ENCODE data around the gene UBA52. TPM values are rescaled to one million over a fixed set of nuclear protein-coding genes. Genes with fewer than 3 reads are reported as not detected.

The UBA52 gene
- total and polyA plus RNA-seq, 2 experiments from 2014 or later = 627 to 1,301 TPM

DNA sequence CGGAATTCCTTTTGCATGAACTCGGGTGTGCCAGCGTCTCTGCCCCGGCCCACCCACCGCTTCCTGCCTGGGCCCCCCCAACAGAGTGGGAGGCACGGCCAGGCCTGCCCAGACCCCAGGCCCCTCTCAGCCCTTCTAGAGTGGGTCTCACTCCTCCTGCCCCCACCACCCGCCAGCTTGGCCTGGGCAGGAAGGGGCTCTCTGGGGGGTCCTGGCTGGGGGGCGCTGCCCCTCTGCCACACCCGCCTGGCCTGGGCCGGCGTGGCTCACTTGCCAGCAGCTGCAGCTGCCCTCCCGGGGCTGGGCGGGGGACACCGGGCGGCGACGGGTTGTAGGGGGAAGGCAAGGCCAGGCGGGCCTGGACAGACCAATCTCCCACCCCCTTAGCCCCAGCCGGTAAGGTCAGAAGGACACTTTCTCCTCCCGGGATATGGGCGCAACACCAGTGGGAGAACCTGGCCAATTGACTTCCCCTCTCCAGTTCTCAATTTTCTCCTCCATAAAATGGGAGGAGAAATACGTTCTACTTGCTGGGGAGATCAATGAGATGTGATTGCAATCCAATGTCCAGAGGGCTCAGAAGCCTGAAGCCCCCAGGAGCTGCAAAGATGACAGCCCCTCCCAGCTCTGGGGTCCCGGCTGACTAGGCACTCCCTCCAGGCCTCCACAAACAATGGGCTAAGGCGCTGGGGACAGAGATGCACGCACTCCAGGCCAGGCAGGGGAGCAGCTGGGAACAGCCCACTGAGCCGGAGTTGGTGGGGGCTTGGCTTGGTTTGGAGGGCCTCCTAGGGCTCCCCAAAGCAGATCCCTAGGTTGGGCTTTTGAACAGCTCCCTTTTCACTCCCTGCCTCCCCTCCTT, 32.5 kb downstream of the UBA52 start:
- Mint-ChIP-seq H3K9me3 (no peaks in the 10 kb centered on the region; the same call in 2 of the 3 replicates), H3K27me3 (ENCODE audit: insufficient read depth, low read depth, poor library complexity) (peaks cover 77% of the 10 kb centered on the region), H3K4me3 (peak overlapping the region; percentile 67; the same call in 2 of the 3 replicates), H3K36me3 (ENCODE audit: low read depth) (peaks cover 2% of the 10 kb centered on the region; the same call in 1 of the 3 replicates), H3K4me1 (peaks cover 29% of the 10 kb centered on the region), H3K27ac (no peak overlapping the region)
- H3K4me1 ChIP-seq (ENCODE audit: insufficient read depth) = peaks cover 32% of the 10 kb centered on the region
- no peak overlapping the region for H3K27ac ChIP-seq (ENCODE audit: low read depth)
- no peaks in the 10 kb centered on the region for H3K9me2 ChIP-seq (ENCODE audit: insufficient read depth)
- ATAC-seq (peak; percentile 29), DNase-seq (ENCODE audit: low spot score) (peak; percentile 59)
- H3K4me2 ChIP-seq = peak overlapping the region; percentile 96
- no peaks in the 10 kb centered on the region for H3K36me3 ChIP-seq (ENCODE audit: insufficient read depth)
- peaks cover 87% of the 10 kb centered on the region for H3K27me3 ChIP-seq (ENCODE audit: insufficient read depth)
- H3K4me3 ChIP-seq = peak overlapping the region; percentile 57
- H3K79me2 ChIP-seq (replicated peaks; ENCODE audit: insufficient read depth) = no peaks in the 10 kb centered on the region
- TF ChIP-seq ZNF114 (CRISPR knock-in tag; IDR thresholded peaks at IDR 0.05) = no peak
- TF ChIP-seq STAT1 (IDR thresholded peaks at IDR 0.05; ENCODE audit: unreplicated experiment) = no peak
- no peak for TF ChIP-seq JUNB (IDR thresholded peaks at IDR 0.05; ENCODE audit: unreplicated experiment)
- TF ChIP-seq NANOG (IDR thresholded peaks at IDR 0.05; ENCODE audit: borderline replicate concordance) = no peak
- TF ChIP-seq EZH2 (IDR thresholded peaks at IDR 0.05; ENCODE audit: low read depth, unreplicated experiment) = no peak
- TF ChIP-seq, protein P1, sequence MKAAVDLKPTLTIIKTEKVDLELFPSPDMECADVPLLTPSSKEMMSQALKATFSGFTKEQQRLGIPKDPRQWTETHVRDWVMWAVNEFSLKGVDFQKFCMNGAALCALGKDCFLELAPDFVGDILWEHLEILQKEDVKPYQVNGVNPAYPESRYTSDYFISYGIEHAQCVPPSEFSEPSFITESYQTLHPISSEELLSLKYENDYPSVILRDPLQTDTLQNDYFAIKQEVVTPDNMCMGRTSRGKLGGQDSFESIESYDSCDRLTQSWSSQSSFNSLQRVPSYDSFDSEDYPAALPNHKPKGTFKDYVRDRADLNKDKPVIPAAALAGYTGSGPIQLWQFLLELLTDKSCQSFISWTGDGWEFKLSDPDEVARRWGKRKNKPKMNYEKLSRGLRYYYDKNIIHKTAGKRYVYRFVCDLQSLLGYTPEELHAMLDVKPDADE (IDR thresholded peaks at IDR 0.05) = no peak
- TF ChIP-seq, protein P2, sequence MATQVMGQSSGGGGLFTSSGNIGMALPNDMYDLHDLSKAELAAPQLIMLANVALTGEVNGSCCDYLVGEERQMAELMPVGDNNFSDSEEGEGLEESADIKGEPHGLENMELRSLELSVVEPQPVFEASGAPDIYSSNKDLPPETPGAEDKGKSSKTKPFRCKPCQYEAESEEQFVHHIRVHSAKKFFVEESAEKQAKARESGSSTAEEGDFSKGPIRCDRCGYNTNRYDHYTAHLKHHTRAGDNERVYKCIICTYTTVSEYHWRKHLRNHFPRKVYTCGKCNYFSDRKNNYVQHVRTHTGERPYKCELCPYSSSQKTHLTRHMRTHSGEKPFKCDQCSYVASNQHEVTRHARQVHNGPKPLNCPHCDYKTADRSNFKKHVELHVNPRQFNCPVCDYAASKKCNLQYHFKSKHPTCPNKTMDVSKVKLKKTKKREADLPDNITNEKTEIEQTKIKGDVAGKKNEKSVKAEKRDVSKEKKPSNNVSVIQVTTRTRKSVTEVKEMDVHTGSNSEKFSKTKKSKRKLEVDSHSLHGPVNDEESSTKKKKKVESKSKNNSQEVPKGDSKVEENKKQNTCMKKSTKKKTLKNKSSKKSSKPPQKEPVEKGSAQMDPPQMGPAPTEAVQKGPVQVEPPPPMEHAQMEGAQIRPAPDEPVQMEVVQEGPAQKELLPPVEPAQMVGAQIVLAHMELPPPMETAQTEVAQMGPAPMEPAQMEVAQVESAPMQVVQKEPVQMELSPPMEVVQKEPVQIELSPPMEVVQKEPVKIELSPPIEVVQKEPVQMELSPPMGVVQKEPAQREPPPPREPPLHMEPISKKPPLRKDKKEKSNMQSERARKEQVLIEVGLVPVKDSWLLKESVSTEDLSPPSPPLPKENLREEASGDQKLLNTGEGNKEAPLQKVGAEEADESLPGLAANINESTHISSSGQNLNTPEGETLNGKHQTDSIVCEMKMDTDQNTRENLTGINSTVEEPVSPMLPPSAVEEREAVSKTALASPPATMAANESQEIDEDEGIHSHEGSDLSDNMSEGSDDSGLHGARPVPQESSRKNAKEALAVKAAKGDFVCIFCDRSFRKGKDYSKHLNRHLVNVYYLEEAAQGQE (IDR thresholded peaks at IDR 0.05; ENCODE audit: unreplicated experiment) = no peak
- no peak for TF ChIP-seq ZNF331 (CRISPR knock-in tag; IDR thresholded peaks at IDR 0.05; ENCODE audit: low read depth)
- TF ChIP-seq, protein P3, sequence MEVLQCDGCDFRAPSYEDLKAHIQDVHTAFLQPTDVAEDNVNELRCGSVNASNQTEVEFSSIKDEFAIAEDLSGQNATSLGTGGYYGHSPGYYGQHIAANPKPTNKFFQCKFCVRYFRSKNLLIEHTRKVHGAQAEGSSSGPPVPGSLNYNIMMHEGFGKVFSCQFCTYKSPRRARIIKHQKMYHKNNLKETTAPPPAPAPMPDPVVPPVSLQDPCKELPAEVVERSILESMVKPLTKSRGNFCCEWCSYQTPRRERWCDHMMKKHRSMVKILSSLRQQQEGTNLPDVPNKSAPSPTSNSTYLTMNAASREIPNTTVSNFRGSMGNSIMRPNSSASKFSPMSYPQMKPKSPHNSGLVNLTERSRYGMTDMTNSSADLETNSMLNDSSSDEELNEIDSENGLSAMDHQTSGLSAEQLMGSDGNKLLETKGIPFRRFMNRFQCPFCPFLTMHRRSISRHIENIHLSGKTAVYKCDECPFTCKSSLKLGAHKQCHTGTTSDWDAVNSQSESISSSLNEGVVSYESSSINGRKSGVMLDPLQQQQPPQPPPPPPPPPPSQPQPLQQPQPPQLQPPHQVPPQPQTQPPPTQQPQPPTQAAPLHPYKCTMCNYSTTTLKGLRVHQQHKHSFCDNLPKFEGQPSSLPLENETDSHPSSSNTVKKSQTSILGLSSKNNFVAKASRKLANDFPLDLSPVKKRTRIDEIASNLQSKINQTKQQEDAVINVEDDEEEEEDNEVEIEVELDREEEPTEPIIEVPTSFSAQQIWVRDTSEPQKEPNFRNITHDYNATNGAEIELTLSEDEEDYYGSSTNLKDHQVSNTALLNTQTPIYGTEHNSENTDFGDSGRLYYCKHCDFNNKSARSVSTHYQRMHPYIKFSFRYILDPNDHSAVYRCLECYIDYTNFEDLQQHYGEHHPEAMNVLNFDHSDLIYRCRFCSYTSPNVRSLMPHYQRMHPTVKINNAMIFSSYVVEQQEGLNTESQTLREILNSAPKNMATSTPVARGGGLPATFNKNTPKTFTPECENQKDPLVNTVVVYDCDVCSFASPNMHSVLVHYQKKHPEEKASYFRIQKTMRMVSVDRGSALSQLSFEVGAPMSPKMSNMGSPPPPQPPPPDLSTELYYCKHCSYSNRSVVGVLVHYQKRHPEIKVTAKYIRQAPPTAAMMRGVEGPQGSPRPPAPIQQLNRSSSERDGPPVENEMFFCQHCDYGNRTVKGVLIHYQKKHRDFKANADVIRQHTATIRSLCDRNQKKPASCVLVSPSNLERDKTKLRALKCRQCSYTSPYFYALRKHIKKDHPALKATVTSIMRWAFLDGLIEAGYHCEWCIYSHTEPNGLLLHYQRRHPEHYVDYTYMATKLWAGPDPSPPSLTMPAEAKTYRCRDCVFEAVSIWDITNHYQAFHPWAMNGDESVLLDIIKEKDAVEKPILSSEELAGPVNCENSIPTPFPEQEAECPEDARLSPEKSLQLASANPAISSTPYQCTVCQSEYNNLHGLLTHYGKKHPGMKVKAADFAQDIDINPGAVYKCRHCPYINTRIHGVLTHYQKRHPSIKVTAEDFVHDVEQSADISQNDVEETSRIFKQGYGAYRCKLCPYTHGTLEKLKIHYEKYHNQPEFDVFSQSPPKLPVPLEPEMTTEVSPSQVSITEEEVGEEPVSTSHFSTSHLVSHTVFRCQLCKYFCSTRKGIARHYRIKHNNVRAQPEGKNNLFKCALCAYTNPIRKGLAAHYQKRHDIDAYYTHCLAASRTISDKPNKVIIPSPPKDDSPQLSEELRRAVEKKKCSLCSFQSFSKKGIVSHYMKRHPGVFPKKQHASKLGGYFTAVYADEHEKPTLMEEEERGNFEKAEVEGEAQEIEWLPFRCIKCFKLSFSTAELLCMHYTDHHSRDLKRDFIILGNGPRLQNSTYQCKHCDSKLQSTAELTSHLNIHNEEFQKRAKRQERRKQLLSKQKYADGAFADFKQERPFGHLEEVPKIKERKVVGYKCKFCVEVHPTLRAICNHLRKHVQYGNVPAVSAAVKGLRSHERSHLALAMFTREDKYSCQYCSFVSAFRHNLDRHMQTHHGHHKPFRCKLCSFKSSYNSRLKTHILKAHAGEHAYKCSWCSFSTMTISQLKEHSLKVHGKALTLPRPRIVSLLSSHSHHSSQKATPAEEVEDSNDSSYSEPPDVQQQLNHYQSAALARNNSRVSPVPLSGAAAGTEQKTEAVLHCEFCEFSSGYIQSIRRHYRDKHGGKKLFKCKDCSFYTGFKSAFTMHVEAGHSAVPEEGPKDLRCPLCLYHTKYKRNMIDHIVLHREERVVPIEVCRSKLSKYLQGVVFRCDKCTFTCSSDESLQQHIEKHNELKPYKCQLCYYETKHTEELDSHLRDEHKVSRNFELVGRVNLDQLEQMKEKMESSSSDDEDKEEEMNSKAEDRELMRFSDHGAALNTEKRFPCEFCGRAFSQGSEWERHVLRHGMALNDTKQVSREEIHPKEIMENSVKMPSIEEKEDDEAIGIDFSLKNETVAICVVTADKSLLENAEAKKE (CRISPR knock-in tag; IDR thresholded peaks at IDR 0.05) = no peak
- no peak for TF ChIP-seq POLR2AphosphoS5 (IDR thresholded peaks at IDR 0.05; ENCODE audit: low read depth)
- TF ChIP-seq EZH2phosphoT487 (IDR thresholded peaks at IDR 0.05; ENCODE audit: unreplicated experiment) = no peak
- TF ChIP-seq, protein P4, sequence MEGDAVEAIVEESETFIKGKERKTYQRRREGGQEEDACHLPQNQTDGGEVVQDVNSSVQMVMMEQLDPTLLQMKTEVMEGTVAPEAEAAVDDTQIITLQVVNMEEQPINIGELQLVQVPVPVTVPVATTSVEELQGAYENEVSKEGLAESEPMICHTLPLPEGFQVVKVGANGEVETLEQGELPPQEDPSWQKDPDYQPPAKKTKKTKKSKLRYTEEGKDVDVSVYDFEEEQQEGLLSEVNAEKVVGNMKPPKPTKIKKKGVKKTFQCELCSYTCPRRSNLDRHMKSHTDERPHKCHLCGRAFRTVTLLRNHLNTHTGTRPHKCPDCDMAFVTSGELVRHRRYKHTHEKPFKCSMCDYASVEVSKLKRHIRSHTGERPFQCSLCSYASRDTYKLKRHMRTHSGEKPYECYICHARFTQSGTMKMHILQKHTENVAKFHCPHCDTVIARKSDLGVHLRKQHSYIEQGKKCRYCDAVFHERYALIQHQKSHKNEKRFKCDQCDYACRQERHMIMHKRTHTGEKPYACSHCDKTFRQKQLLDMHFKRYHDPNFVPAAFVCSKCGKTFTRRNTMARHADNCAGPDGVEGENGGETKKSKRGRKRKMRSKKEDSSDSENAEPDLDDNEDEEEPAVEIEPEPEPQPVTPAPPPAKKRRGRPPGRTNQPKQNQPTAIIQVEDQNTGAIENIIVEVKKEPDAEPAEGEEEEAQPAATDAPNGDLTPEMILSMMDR (conservative IDR thresholded peaks at IDR 0.05; ENCODE audit: low read depth in 2 of 2) = no peak
- no peak for TF ChIP-seq CREB1 (CRISPR knock-in tag; IDR thresholded peaks at IDR 0.05; ENCODE audit: low read depth)
- peaks cover 25% of the 10 kb centered on the region for H3F3A ChIP-seq (replicated peaks; ENCODE audit: low read depth)
- H4K20me1 ChIP-seq (replicated peaks; ENCODE audit: insufficient read depth) = 0 out of 2 replicates have a peak, but pooled peaks cover 7% of the 10 kb centered on the region
- H2AFZ ChIP-seq = no peak overlapping the region
